Activated naive CD4-positive, alpha-beta T cell treated with anti-CD3 and anti-CD28 coated beads, Interleukin-2, amount 50 U/mL, for 24 hours (primary cell): Measurements from ENCODE around the gene TEX9.

Experiments used
- H3K27ac Mint-ChIP-seq: one replicate; pipeline ENCODE4 v1.8.0; 2021; ENCODE audit warnings: mild to moderate bottlenecking, mixed read lengths
- H3K27me3 Mint-ChIP-seq: one replicate; pipeline ENCODE4 v1.8.0; 2021; ENCODE audit warnings: mixed read lengths
- H3K36me3 Mint-ChIP-seq: one replicate; pipeline ENCODE4 v1.8.0; 2021; ENCODE audit warnings: mixed read lengths
- H3K4me1 Mint-ChIP-seq: one replicate; pipeline ENCODE4 v1.8.0; 2021; ENCODE audit warnings: mixed read lengths
- H3K4me3 Mint-ChIP-seq: one replicate; pipeline ENCODE4 v1.8.0; 2021; ENCODE audit warnings: mild to moderate bottlenecking, mixed read lengths
- H3K9me3 Mint-ChIP-seq: one replicate; pipeline ENCODE4 v1.8.0; 2021; ENCODE audit warnings: mixed read lengths

TEX9 gene

DNA sequence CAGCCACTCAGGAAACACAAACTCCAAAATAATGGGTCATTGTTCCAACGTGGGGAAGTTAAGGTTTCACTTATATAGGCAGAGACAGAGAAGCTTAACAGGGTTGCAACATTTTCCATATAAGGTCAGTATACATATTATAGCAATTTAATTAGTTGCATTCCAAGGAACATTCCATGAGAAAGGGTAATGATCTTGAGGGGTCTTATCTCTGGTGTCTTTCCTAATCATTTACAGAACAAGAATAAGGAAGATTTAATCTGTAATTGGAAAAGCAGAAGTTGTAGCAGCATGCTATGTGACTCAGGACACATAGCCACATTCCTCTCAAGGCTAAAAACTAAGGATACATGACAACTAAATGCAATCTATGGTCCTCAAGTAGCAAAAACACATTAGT, 94.8 kb downstream of the TEX9 start:
- Mint-ChIP-seq H3K4me1 (peaks cover 8% of the 10 kb centered on the region), H3K9me3 (no peaks in the 10 kb centered on the region), H3K27ac (no peak overlapping the region), H3K27me3 (peaks cover 20% of the 10 kb centered on the region), H3K36me3 (no peaks in the 10 kb centered on the region), H3K4me3 (no peak overlapping the region)

DNA sequence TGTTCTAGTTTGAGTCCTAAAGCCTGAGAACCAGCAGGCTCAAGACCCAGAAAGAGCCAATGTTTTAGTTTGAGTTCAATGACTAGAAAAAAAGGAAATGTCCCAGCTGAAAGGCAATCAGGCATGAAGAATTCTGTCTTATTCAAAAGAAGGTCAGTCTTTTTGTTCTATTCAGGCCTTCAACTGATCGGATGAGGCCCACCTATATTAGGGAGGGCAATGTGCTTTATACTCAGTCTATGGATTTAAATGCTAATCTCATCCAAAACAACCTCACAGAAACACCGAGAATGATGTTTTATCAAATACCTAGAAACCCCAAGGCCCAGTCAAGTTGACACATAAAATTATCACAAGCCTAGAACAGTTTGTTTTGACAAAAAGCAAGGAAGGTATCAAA, 95.7 kb downstream of the TEX9 start:
- Mint-ChIP-seq H3K4me3 (no peak overlapping the region), H3K9me3 (no peaks in the 10 kb centered on the region)

DNA sequence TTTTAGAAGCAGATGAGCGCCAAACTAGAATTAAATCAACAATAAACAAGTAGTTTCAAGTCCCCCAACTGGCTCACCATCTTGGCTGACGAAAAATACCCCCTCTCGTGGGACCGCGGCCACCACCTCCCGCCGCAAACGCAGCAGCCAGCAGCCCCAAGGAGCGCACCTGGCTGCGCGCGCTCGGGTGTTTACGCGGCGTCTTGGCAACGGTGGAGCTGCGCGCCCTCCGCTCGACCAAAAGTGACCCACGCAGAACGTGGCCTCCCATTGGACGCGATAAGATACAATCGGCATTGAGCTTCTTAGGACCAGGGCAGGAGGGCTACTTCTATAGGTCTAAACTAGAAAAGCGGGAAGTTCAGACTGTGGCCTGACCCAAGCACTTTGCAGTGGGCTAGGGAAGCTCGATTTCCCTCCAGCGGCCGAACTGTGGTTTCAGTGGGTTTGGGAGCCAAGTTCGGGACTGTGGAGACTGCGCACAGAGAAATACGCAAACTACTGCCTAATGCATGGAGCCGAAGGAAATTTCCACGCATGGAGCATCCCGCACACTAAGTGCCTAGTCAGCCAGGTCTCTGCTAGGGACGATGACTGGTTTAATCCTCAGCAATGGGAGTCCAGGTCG, 99.8 kb downstream of the TEX9 start, which contains the start of gene MNS1:
Gene MNS1 (minus strand): TSS at position 245 of the 628 bp plus-strand sequence. CDS start 165 bp downstream, at position 80.
- peaks cover 25% of the 10 kb centered on the region for H3K4me1 Mint-ChIP-seq
- H3K36me3 Mint-ChIP-seq = no peaks in the 10 kb centered on the region
- no peaks in the 10 kb centered on the region for H3K9me3 Mint-ChIP-seq
- H3K4me3 Mint-ChIP-seq = peak within 1 kb of the TSS; percentile 92
- peak within 1 kb of the TSS; percentile 76 for H3K27ac Mint-ChIP-seq
- peaks cover 21% of the 10 kb centered on the region for H3K27me3 Mint-ChIP-seq

More for the DNA sequence above, 95.7 kb downstream of the TEX9 start:
- Mint-ChIP-seq H3K36me3 (no peaks in the 10 kb centered on the region), H3K27me3 (peaks cover 20% of the 10 kb centered on the region), H3K4me1 (peaks cover 8% of the 10 kb centered on the region), H3K27ac (no peak overlapping the region)

DNA sequence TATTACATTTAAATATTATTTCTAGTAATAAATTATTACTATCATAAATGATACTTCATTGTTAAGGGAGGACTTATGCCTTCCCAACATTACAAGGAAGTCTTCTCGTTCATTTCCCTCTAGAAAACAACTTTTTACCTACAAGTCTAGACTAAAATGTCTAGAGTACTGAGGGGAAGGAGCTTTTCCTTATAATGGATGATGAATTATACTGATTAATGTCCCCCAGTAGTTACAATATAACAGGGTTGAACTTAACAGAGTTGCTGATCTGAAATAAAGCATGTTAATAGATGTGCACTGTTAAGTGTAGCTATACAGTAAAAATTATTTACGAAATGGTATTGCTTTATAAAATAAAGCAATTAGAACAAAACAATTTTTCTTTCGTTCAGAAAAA, 102.4 kb downstream of the TEX9 start:
- Mint-ChIP-seq H3K4me1 (peaks cover 25% of the 10 kb centered on the region), H3K27me3 (peaks cover 17% of the 10 kb centered on the region), H3K27ac (no peak overlapping the region), H3K4me3 (peak overlapping the region; percentile 81), H3K36me3 (no peaks in the 10 kb centered on the region), H3K9me3 (no peaks in the 10 kb centered on the region)

DNA sequence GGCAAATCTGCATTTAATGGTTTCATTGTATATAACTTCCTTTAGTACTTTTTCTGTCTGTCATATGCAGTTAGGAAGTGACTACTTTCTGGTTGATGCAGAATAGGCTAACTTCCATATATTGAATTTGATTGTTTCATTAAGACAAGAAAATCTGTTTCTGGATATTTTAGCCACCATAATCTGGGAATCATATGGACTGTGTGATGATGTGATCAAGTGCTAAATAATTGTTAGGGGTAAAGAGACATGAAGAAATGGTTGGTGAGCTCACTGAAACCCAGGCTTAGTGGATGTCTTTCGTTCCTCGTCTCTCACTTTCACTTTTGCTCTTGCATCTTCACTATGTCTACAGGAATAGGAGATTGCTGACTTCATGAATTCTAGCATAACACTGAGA, 103.2 kb downstream of the TEX9 start:
- Mint-ChIP-seq H3K4me1 (peaks cover 25% of the 10 kb centered on the region), H3K9me3 (no peaks in the 10 kb centered on the region), H3K36me3 (no peaks in the 10 kb centered on the region), H3K4me3 (peak overlapping the region; percentile 81), H3K27ac (no peak overlapping the region), H3K27me3 (peaks cover 17% of the 10 kb centered on the region)

DNA sequence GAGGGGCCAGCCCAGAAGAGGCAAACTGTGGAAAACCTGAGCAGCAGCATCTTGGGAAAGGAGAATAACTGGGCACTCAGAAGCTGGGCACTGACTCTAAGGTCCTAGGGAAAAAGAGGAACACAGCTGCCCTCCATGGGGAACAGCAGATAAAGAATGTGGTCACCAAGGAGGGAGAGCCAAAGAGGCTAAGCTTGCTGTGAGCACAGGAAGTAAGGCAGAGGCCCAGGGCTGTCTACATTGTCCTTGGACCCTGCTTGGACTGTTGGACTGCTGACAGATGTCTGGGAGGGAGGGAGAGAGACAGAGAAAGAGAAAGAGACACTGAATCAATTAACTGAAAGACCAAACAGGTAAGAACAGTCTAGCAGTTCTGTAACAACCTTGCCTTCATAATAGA, 104.3 kb downstream of the TEX9 start:
- H3K27ac Mint-ChIP-seq = no peak overlapping the region
- H3K4me1 Mint-ChIP-seq = peaks cover 22% of the 10 kb centered on the region
- H3K9me3 Mint-ChIP-seq = no peaks in the 10 kb centered on the region
- H3K4me3 Mint-ChIP-seq = no peak overlapping the region
- H3K27me3 Mint-ChIP-seq = peaks cover 11% of the 10 kb centered on the region
- H3K36me3 Mint-ChIP-seq = no peaks in the 10 kb centered on the region

DNA sequence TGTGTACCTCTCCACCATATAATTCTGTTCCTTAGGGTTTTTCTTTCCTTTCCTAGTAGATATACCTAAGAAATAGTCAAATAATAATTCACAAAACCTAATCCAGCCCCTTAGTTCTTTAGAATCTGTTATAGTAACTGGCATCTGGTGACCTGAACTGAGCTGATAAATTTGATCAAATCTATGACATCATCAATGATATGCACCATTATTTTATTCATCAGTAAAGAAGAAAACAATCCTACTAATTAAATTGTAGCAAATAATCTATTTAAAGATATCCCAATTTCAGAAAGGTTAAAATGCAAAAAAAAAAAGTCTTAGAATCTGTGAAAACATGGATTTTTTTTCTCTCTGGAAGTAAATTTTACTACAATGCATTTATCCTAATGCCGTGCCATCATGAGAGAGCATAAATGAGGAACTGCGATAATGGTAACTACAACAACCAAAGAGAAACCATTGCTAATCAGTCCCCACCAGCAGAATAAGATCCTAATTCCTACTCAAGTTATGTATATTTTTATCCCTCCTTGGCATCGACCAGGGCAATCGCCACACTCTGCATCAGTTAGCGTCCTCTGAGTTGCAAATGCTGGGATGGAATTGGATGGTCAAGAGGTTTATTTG, 106.3 kb downstream of the TEX9 start:
- no peaks in the 10 kb centered on the region for H3K36me3 Mint-ChIP-seq
- H3K9me3 Mint-ChIP-seq = no peaks in the 10 kb centered on the region
- H3K4me3 Mint-ChIP-seq = no peak overlapping the region
- no peaks in the 10 kb centered on the region for H3K27me3 Mint-ChIP-seq
- H3K4me1 Mint-ChIP-seq = peaks cover 17% of the 10 kb centered on the region
- H3K27ac Mint-ChIP-seq = no peak overlapping the region

DNA sequence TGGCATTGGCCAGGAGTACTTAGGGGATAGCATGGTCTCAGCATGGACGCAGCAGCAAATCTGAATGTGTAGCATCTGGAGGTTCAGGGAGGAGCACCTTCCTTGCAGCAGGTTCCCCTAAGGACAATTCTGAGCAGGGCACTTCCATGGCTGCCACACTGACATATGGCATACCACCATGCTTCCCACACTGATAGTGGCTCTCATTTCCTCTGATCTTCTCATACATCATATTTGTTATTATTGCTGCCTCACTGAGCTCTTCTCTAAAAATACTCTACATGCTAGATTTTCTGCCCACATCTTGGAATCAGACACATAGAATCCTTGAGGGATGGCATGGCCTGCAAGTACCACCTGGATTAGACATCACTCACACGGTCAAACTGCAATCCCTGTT, 107.1 kb downstream of the TEX9 start:
- Mint-ChIP-seq H3K4me3 (no peak overlapping the region), H3K27ac (no peak overlapping the region), H3K27me3 (no peaks in the 10 kb centered on the region), H3K36me3 (no peaks in the 10 kb centered on the region), H3K9me3 (no peaks in the 10 kb centered on the region), H3K4me1 (peaks cover 17% of the 10 kb centered on the region)

DNA sequence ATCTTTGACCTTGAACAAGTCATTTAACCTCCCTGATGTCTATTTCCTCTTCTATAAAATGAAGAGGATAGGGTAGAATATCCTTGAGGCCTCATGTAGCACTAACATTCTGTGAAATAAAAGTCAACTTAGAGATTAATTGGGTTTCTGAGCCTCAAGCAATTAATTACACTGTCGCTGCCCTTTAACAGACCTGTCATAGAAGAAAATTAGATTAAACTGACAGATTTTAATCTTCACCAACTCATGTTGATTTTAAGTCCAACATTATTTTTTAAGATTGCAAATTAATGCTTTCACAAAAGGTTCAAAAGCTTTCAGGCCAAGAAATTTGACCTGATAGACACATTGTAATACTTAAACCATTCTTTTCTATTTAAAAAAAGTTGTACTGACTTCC, 107.8 kb downstream of the TEX9 start:
- no peaks in the 10 kb centered on the region for H3K36me3 Mint-ChIP-seq
- H3K9me3 Mint-ChIP-seq = no peaks in the 10 kb centered on the region
- no peak overlapping the region for H3K4me3 Mint-ChIP-seq
- peaks cover 14% of the 10 kb centered on the region for H3K4me1 Mint-ChIP-seq
- no peak overlapping the region for H3K27ac Mint-ChIP-seq
- H3K27me3 Mint-ChIP-seq = no peaks in the 10 kb centered on the region

DNA sequence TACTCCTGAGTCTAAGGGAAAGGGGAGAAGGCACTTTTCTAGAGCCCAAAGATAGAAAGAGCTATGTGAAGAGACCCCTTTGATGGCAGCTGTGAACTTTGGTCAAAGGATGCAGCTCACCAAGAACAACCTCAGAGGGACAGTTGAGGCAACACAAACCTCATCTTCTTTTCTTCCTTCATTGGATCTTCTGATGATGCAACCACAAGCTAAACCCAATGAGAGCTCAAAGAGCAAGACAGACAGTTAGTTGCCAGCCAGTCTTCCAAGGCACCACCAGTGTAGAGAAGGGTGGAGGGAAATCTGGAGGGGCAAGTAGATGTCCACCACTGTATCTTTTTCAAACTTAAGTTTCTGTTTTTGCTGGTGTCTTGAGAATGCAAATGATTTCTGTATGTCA, 110.1 kb downstream of the TEX9 start:
- no peaks in the 10 kb centered on the region for H3K9me3 Mint-ChIP-seq
- H3K36me3 Mint-ChIP-seq = peaks cover 2% of the 10 kb centered on the region
- H3K27me3 Mint-ChIP-seq = peaks cover 2% of the 10 kb centered on the region
- H3K27ac Mint-ChIP-seq = no peak overlapping the region
- no peaks in the 10 kb centered on the region for H3K4me1 Mint-ChIP-seq
- no peak overlapping the region for H3K4me3 Mint-ChIP-seq
